Measurements from ENCODE around the gene ERI2. TPM values are rescaled to one million over a fixed set of nuclear protein-coding genes. Genes with fewer than 3 reads are reported as not detected.

ERI2 gene
- total RNA-seq, 1 experiment from 2014 or later: 22.4 TPM

- H3K56ac ChIP-seq (ENCODE audit: insufficient read length, low read depth, low read length): no peak within 1 kb of the TSS
- no peak within 1 kb of the TSS for H3T11ph ChIP-seq (ENCODE audit: low read length)
- no peak within 1 kb of the TSS for H4K91ac ChIP-seq (ENCODE audit: insufficient read length, low read depth, low read length)
- H3K14ac ChIP-seq (ENCODE audit: insufficient read depth, low read length): no peak within 1 kb of the TSS
- peaks cover 0 to 10% (median 0%) of the 10 kb centered on the region in 3 experiments; a peak in 1 of 7 replicates for H3K36me3 Mint-ChIP-seq (ENCODE audit: insufficient read depth in 1 of 3, low read depth in 3 of 3)
- H3K9me3 Mint-ChIP-seq: peaks cover 10 to 12% of the 10 kb centered on the region in 2 experiments
- H4K5ac ChIP-seq (ENCODE audit: insufficient read length, low read depth, low read length): no peak within 1 kb of the TSS
- H3K9me3 ChIP-seq (ENCODE audit: control insufficient read depth, low read depth, low read length): no peaks in the 10 kb centered on the region
- no peak within 1 kb of the TSS for H2AK5ac ChIP-seq (ENCODE audit: insufficient read length, low read length)
- no peak within 1 kb of the TSS; the same call in 1 of the 2 replicates for H2BK15ac ChIP-seq (ENCODE audit: low read depth, low read length)
- H3K4me3 Mint-ChIP-seq: peak within 1 kb of the TSS; percentile 69 to 73
- peaks cover 5% of the 10 kb centered on the region for H3K27me3 Mint-ChIP-seq (ENCODE audit: low read depth)
- H3K79me2 ChIP-seq (ENCODE audit: insufficient read depth, low read length): no peaks in the 10 kb centered on the region
- H2AFZ ChIP-seq (ENCODE audit: low read length): peak within 1 kb of the TSS; percentile 69
- H3K23ac ChIP-seq (ENCODE audit: insufficient read length, low read depth, low read length): no peak within 1 kb of the TSS
- no peak within 1 kb of the TSS for H2BK120ac ChIP-seq (ENCODE audit: low read depth, low read length, poor library complexity, severe bottlenecking)
- H3K9ac ChIP-seq (ENCODE audit: extremely low read depth, insufficient read length, low read length): peak within 1 kb of the TSS; percentile 55
- H3K23me2 ChIP-seq (ENCODE audit: insufficient read length, low read depth, low read length, poor library complexity, severe bottlenecking): no peaks in the 10 kb centered on the region
- H3K4me1 Mint-ChIP-seq: peaks cover 16 to 18% of the 10 kb centered on the region in 2 experiments
- H3K18ac ChIP-seq (ENCODE audit: insufficient read length, low read depth, low read length): no peak within 1 kb of the TSS
- TF ChIP-seq CTCF (conservative IDR thresholded peaks at IDR 0.05): no peak
- no peaks in the 10 kb centered on the region for H3K79me1 ChIP-seq (ENCODE audit: insufficient read depth, low read depth, low read length, poor library complexity, severe bottlenecking)
- no peak within 1 kb of the TSS for H4K8ac ChIP-seq (replicated peaks; ENCODE audit: insufficient read length, low read depth, low read length)
- H3K27ac Mint-ChIP-seq: peak within 1 kb of the TSS; percentile 5 to 83 (median 53); a peak in 4 of 7 replicates
- H3K4me2 ChIP-seq (ENCODE audit: insufficient read depth, insufficient read length, low read length): peak within 1 kb of the TSS; percentile 46
- no CpG with 5 or more reads among the region's 10 CpGs for WGBS (ENCODE audit: extremely low coverage, insufficient read length, low lambda C conversion rate)
- H3K4ac ChIP-seq (ENCODE audit: low read depth, low read length): no peak within 1 kb of the TSS
- no peaks in the 10 kb centered on the region for H3K4me1 ChIP-seq (ENCODE audit: insufficient read depth, low read length)
- no peak within 1 kb of the TSS for H2BK12ac ChIP-seq (ENCODE audit: insufficient read length, low read depth, low read length)
- no peak within 1 kb of the TSS for H3K27ac ChIP-seq (ENCODE audit: insufficient read length, low read depth, low read length)
- peak; percentile 85 for DNase-seq
- H4K20me1 ChIP-seq (ENCODE audit: control insufficient read depth, insufficient read depth, insufficient read length): no peaks in the 10 kb centered on the region
- no peak within 1 kb of the TSS for H2BK20ac ChIP-seq (ENCODE audit: low read depth, low read length, poor library complexity, severe bottlenecking)
- no peak within 1 kb of the TSS for H2BK5ac ChIP-seq (ENCODE audit: insufficient read length, low read length)
- H3K27me3 ChIP-seq (ENCODE audit: insufficient read depth, low read length): no peaks in the 10 kb centered on the region
Measured at GRCh38 chr16:20763461-20764232, 42.6 kb downstream of the ERI2 start, which contains the start of gene ACSM3. Gene ACSM3 (plus strand): TSS chr16:20764014. CDS start chr16:20770035, 6,021 bp downstream.

Measured in H9 (cell line).